HCT116 (cell line): ENCODE data around the gene GDF2. TPM values are rescaled to one million over a fixed set of nuclear protein-coding genes. Genes with fewer than 3 reads are reported as not detected.

ENCODE experiments used
- ATAC-seq: fragments of 200-7000 bp; cut with Tn5 transposase; 2 replicates; pipeline ENCODE4 v1.9.1; 2020; ENCODE audit warnings: mild to moderate bottlenecking, moderate library complexity
- BruUV-seq: library from RNA; stranded (reverse); fragments of 400-500 nt; replicated peaks from 2 replicates; lab custom pipeline; 2021; lab: Mats Ljungman, UMichigan
- CTCF ChIA-PET: fragments of 300-600 bp; sonication (Branson Sonifier 250); formaldehyde crosslinking; loops from one replicate; lab custom pipeline; 2021; ENCODE audit warnings: antibody characterized with exemption; lab: Charles Lee
- POLR2A ChIA-PET: fragments of 300-600, 350-600 bp; sonication (Branson Sonifier 250); formaldehyde crosslinking; loops from one replicate; lab custom pipeline; 2021; ENCODE audit warnings: antibody characterized with exemption; lab: Charles Lee
- RAD21 ChIA-PET, 2 experiments: fragments of 300-600 bp; sonication (Branson Sonifier 250); formaldehyde crosslinking; loops; one replicate each; lab custom pipeline; 2023; ENCODE audit warnings: low total read pairs in 2 of 2; ENCODE audit not compliant: uncharacterized antibody in 2 of 2, unreplicated experiment in 2 of 2, low non-redundant PET in 1 of 2; lab: Charles Lee
- DNase-seq: peaks from one replicate; pipeline ENCODE4 v3.0.0-alpha.2; 2010; ENCODE audit warnings: low read depth, low spot score
- H2AFZ ChIP-seq: fragments of 200-600 bp; shearing (Covaris generic), sonication (generic); 2 replicates; pipeline ENCODE4 v1.6.1; 2017; ENCODE audit warnings: low read depth, mixed run types, mixed read lengths, antibody characterized with exemption, low read length; ENCODE audit not compliant: poor library complexity, severe bottlenecking
- H3K27ac ChIP-seq: 2 replicates; pipeline ENCODE4 v1.5.1; 2012; ENCODE audit warnings: low read depth, low read length
- H3K27me3 ChIP-seq: fragments of 200-600 bp; sonication (generic); 2 replicates; pipeline ENCODE4 v1.6.1; 2016; ENCODE audit warnings: mixed run types, low read length, mixed read lengths; ENCODE audit not compliant: insufficient read depth
- H3K36me3 ChIP-seq, 2 experiments: fragments of 200-500 bp in 1 of 2; fragments of 200-600 bp in 1 of 2; sonication (Bioruptor generic) in 1 of 2; sonication (generic) in 1 of 2; 2 replicates each; pipeline versions ENCODE4 v1.5.1 to v1.6.1; 2014 to 2016; ENCODE audit warnings: low read length in 2 of 2, inconsistent platforms in 1 of 2, mixed read lengths in 1 of 2, mixed run types in 1 of 2; ENCODE audit not compliant: insufficient read depth in 2 of 2, control insufficient read depth in 1 of 2
- H3K4me1 ChIP-seq, 2 experiments: fragments of 200-600 bp in 1 of 2; sonication (generic) in 1 of 2; 2 replicates each; pipeline versions ENCODE4 v1.5.1 to v1.6.1; 2012 to 2017; ENCODE audit warnings: low read length in 2 of 2, inconsistent platforms in 1 of 2, mild to moderate bottlenecking in 1 of 2, mixed read lengths in 1 of 2, mixed run types in 1 of 2, moderate library complexity in 1 of 2; ENCODE audit not compliant: insufficient read depth in 2 of 2, control insufficient read depth in 1 of 2
- H3K4me2 ChIP-seq: fragments of 200-600 bp; sonication (generic); 2 replicates; pipeline ENCODE4 v1.6.1; 2017; ENCODE audit warnings: mixed run types, low read length, mixed read lengths
- H3K4me3 ChIP-seq, 2 experiments: fragments of 200-600 bp in 1 of 2; sonication (generic) in 1 of 2; replicated peaks in 1 of 2; 2 replicates each; pipeline ENCODE4 v1.5.1; 2011 to 2016; ENCODE audit warnings: low read length in 2 of 2, control low read depth in 1 of 2, low read depth in 1 of 2, mild to moderate bottlenecking in 1 of 2, mixed read lengths in 1 of 2, mixed run types in 1 of 2
- H3K79me2 ChIP-seq: fragments of 200-600 bp; sonication (generic); 2 replicates; pipeline ENCODE4 v1.6.1; 2017; ENCODE audit warnings: mild to moderate bottlenecking, mixed run types, low read length, moderate library complexity, mixed read lengths; ENCODE audit not compliant: insufficient read depth
- H3K9ac ChIP-seq: fragments of 200-600 bp; sonication (generic); 2 replicates; pipeline ENCODE4 v1.6.1; 2016; ENCODE audit warnings: low read length, mixed read lengths
- H3K9me2 ChIP-seq: fragments of 200-600 bp; sonication (generic), shearing (Covaris generic); 2 replicates; pipeline ENCODE4 v1.6.1; 2017; ENCODE audit warnings: mixed run types, mild to moderate bottlenecking, moderate library complexity; ENCODE audit not compliant: insufficient read depth
- H3K9me3 ChIP-seq, 2 experiments: fragments of 200-500 bp in 1 of 2; fragments of 200-600 bp in 1 of 2; sonication (Bioruptor generic) in 1 of 2; sonication (generic) in 1 of 2; 2 replicates each; pipeline ENCODE4 v1.6.1; 2014 to 2017; ENCODE audit warnings: low read length in 2 of 2, mixed read lengths in 2 of 2, inconsistent platforms in 1 of 2, low read depth in 1 of 2, mild to moderate bottlenecking in 1 of 2, mixed run types in 1 of 2, moderate library complexity in 1 of 2; ENCODE audit not compliant: control insufficient read depth in 1 of 2, insufficient read depth in 1 of 2
- H4K20me1 ChIP-seq: fragments of 200-600 bp; sonication (generic), shearing (Covaris generic); 2 replicates; pipeline ENCODE4 v1.6.1; 2017; ENCODE audit warnings: mixed run types, mild to moderate bottlenecking, moderate library complexity; ENCODE audit not compliant: insufficient read depth
- CEBPB ChIP-seq: IDR thresholded peaks from 2 replicates; pipeline ENCODE4 v1.6.1; 2012; ENCODE audit warnings: low read depth
- ELF1 ChIP-seq: IDR thresholded peaks from 2 replicates; pipeline ENCODE4 v1.6.1; 2012; ENCODE audit warnings: low read depth, borderline replicate concordance
- EZH2 ChIP-seq: fragments of 200-600 bp; sonication (generic); IDR thresholded peaks from 2 replicates; pipeline ENCODE4 v1.6.1; 2017; ENCODE audit warnings: antibody characterized with exemption, mixed run types
- EZH2phosphoT487 ChIP-seq: fragments of 200-600 bp; IDR thresholded peaks from 2 replicates; pipeline ENCODE4 v1.6.1; 2018; ENCODE audit warnings: antibody characterized with exemption, borderline replicate concordance
- FOSL1 ChIP-seq: IDR thresholded peaks from 2 replicates; pipeline ENCODE4 v1.6.1; 2012; ENCODE audit warnings: low read depth
- JUND ChIP-seq: IDR thresholded peaks from 2 replicates; pipeline ENCODE4 v1.6.1; 2012
- POLR2A ChIP-seq: IDR thresholded peaks from 2 replicates; pipeline ENCODE4 v1.7.0; 2011; ENCODE audit warnings: borderline replicate concordance; ENCODE audit not compliant: insufficient read depth, insufficient read length; ENCODE audit errors: extremely low read depth
- RAD21 ChIP-seq: IDR thresholded peaks from 2 replicates; pipeline ENCODE4 v1.6.1; 2012; ENCODE audit warnings: low read depth, mild to moderate bottlenecking
- SRF ChIP-seq: IDR thresholded peaks from 2 replicates; pipeline ENCODE4 v1.6.1; 2012; ENCODE audit warnings: low read depth
- YY1 ChIP-seq: IDR thresholded peaks from 2 replicates; pipeline ENCODE4 v1.6.1; 2011; ENCODE audit warnings: low read length, low read depth, moderate library complexity, mild to moderate bottlenecking; ENCODE audit not compliant: insufficient replicate concordance; ENCODE audit errors: extremely low read depth
- ZFX ChIP-seq: fragments of 450-650 bp; IDR thresholded peaks from 2 replicates; pipeline ENCODE4 v1.6.1; 2017
- ZNF274 ChIP-seq: fragments of 200-500 bp; sonication (Bioruptor generic); IDR thresholded peaks from 2 replicates; pipeline ENCODE4 v1.6.1; 2014; ENCODE audit warnings: mild to moderate bottlenecking, low read depth, low read length, inconsistent platforms
- intact Hi-C: fragments of 100-400 bp; cut with micrococcal nuclease; formaldehyde crosslinking; loops from 2 replicates; pipeline ENCODE4 v1.10.0; 2022
- total RNA-seq: library from RNA; stranded (reverse); gene quantifications from one replicate; pipeline ENCODE4 v1.2.1, GENCODE V29; 2021; ENCODE audit not compliant: unreplicated experiment
- TF ChIP-seq, protein P1 (sequence below): IDR thresholded peaks from 2 replicates; pipeline ENCODE4 v1.6.1; 2012
- TF ChIP-seq, protein P2 (sequence below), 3 experiments: fragments of 200-600 bp in 1 of 3; sonication (generic) in 1 of 3; IDR thresholded peaks in 2 of 3; conservative IDR thresholded peaks in 1 of 3; 2 replicates each; pipeline ENCODE4 v1.5.1; 2012 to 2017; ENCODE audit warnings: low read depth in 2 of 3, low read length in 2 of 3, antibody characterized with exemption in 1 of 3, borderline replicate concordance in 1 of 3, control low read depth in 1 of 3, mild to moderate bottlenecking in 1 of 3, mixed read lengths in 1 of 3, mixed run types in 1 of 3, moderate library complexity in 1 of 3; ENCODE audit not compliant: insufficient read depth in 1 of 3
- TF ChIP-seq, protein P3 (sequence below): IDR thresholded peaks from 2 replicates; pipeline ENCODE4 v1.6.1; 2011; ENCODE audit warnings: mild to moderate bottlenecking, low read length, moderate library complexity; ENCODE audit not compliant: insufficient replicate concordance; ENCODE audit errors: extremely low read depth

The GDF2 gene
- total RNA-seq, 1 experiment from 2014 or later, result not detected

DNA sequence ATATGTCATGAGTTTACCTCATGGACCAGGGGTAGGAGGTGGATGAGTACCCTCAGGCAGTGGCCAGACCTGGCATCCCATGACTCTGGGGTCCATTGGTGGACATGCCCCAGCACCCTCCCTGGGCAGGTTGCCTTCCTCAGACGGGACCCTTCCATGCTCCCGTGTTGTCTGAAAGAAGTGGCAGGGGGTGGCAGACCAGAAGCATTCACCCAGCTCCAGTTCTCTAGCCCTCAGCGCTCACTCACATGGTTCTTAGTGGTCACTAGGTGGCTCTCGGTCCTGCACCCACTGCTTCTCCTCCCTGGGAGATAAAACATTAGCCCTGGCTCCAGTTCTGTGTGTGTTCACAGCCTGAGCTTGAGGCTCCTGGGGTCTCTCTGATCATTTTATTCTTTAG, 31.9 kb downstream of the GDF2 start (continued):
- TF ChIP-seq EZH2phosphoT487, result no peak
- TF ChIP-seq ELF1, result no peak
- TF ChIP-seq ZFX, result no peak
- TF ChIP-seq JUND, result no peak

DNA sequence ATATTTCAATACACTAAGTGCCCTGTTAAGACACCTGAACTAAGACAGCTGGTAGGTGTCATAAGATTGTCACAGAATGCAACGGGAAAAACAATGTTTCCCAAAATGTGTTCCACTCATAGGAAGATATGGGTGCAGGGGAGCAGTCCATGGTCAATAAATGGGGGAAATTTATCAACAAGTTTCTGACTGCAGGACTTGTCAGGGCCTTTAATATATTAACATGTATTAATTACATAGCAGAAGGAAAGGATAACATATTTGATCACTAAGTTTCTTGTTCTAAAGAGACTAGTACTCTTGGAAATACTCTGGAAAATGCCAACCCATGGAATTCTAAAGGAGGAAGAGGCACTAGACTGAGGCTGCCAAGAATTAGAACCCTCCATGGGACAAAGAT, 32.6 kb downstream of the GDF2 start:
- DNase-seq, result no peak
- no peak overlapping the region for H2AFZ ChIP-seq
- ChIA-PET POLR2A (no interaction called here), CTCF (interaction anchor here (1.1 kb wide), 1 partner anchor 11 kb away, joined by 3 read pairs; no protein-coding TSS in a partner anchor), RAD21 (no interaction called here)
- TF ChIP-seq CEBPB (no peak), YY1 (no peak), ZNF274 (no peak), SRF (no peak), EZH2 (no peak), RAD21 (no peak), ZFX (no peak), FOSL1 (no peak), POLR2A (no peak)
- TF ChIP-seq, protein P1, sequence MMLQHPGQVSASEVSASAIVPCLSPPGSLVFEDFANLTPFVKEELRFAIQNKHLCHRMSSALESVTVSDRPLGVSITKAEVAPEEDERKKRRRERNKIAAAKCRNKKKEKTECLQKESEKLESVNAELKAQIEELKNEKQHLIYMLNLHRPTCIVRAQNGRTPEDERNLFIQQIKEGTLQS, result no peak
- TF ChIP-seq, protein P2, sequence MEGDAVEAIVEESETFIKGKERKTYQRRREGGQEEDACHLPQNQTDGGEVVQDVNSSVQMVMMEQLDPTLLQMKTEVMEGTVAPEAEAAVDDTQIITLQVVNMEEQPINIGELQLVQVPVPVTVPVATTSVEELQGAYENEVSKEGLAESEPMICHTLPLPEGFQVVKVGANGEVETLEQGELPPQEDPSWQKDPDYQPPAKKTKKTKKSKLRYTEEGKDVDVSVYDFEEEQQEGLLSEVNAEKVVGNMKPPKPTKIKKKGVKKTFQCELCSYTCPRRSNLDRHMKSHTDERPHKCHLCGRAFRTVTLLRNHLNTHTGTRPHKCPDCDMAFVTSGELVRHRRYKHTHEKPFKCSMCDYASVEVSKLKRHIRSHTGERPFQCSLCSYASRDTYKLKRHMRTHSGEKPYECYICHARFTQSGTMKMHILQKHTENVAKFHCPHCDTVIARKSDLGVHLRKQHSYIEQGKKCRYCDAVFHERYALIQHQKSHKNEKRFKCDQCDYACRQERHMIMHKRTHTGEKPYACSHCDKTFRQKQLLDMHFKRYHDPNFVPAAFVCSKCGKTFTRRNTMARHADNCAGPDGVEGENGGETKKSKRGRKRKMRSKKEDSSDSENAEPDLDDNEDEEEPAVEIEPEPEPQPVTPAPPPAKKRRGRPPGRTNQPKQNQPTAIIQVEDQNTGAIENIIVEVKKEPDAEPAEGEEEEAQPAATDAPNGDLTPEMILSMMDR (IDR thresholded peaks at IDR 0.05 in 2 of 3, conservative IDR thresholded peaks at IDR 0.05 in 1 of 3; ENCODE audit: borderline replicate concordance in 1 of 3, insufficient read depth in 1 of 3, low read depth in 2 of 3, low read length in 2 of 3), result no peak
- TF ChIP-seq, protein P3, sequence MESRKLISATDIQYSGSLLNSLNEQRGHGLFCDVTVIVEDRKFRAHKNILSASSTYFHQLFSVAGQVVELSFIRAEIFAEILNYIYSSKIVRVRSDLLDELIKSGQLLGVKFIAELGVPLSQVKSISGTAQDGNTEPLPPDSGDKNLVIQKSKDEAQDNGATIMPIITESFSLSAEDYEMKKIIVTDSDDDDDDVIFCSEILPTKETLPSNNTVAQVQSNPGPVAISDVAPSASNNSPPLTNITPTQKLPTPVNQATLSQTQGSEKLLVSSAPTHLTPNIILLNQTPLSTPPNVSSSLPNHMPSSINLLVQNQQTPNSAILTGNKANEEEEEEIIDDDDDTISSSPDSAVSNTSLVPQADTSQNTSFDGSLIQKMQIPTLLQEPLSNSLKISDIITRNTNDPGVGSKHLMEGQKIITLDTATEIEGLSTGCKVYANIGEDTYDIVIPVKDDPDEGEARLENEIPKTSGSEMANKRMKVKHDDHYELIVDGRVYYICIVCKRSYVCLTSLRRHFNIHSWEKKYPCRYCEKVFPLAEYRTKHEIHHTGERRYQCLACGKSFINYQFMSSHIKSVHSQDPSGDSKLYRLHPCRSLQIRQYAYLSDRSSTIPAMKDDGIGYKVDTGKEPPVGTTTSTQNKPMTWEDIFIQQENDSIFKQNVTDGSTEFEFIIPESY, result no peak
- H3K4me2 ChIP-seq, result no peak overlapping the region
- H3K9me3 ChIP-seq, result no peaks in the 10 kb centered on the region
- no peaks in the 10 kb centered on the region for H3K79me2 ChIP-seq
- no peaks in the 10 kb centered on the region for H3K4me1 ChIP-seq
- intact Hi-C loops, result no loop called here
- H3K27me3 ChIP-seq, result no peaks in the 10 kb centered on the region
- no peaks in the 10 kb centered on the region for H3K9me2 ChIP-seq
- H3K9ac ChIP-seq, result no peak overlapping the region
- no TSS peak for BruUV-seq
- no peaks in the 10 kb centered on the region for H3K36me3 ChIP-seq
- no peak overlapping the region for H3K27ac ChIP-seq
- ATAC-seq, result no peak
- H3K4me3 ChIP-seq, result no peak overlapping the region
- H4K20me1 ChIP-seq, result no peaks in the 10 kb centered on the region
